WTC11 (cell line): ENCODE results near the gene CAMTA1. TPM values are rescaled to one million over a fixed set of nuclear protein-coding genes. Genes with fewer than 3 reads are reported as not detected.

Experiments used
- ATAC-seq: fragments of 200-7000 bp; cut with Tn5 transposase; 2 replicates; pipeline ENCODE4 v1.10.0; 2021; ENCODE audit warnings: mild to moderate bottlenecking, moderate library complexity
- CTCF ChIA-PET: fragments of 300-600 bp; sonication (Branson Sonifier 250); formaldehyde crosslinking; loops from one replicate; lab custom pipeline; 2021; ENCODE audit warnings: antibody characterized with exemption; lab: Charles Lee
- POLR2A ChIA-PET: fragments of 350-600 bp; sonication (Branson Sonifier 250); formaldehyde crosslinking; loops from one replicate; lab custom pipeline; 2021; ENCODE audit warnings: antibody characterized with exemption; lab: Charles Lee
- DNase-seq: peaks from one replicate; pipeline ENCODE4 v3.0.0; 2021; ENCODE audit warnings: low spot score
- H3K27ac Mint-ChIP-seq: 2 replicates; pipeline ENCODE4 v1.8.0; 2021; ENCODE audit warnings: mixed read lengths
- H3K27me3 Mint-ChIP-seq: 2 replicates; pipeline ENCODE4 v1.8.0; 2021; ENCODE audit warnings: low read depth, mild to moderate bottlenecking, moderate library complexity, mixed read lengths
- H3K36me3 Mint-ChIP-seq: 2 replicates; pipeline ENCODE4 v1.8.0; 2021; ENCODE audit warnings: mixed read lengths
- H3K4me1 Mint-ChIP-seq: 2 replicates; pipeline ENCODE4 v1.8.0; 2022; ENCODE audit warnings: mixed read lengths
- H3K4me3 Mint-ChIP-seq: 2 replicates; pipeline ENCODE4 v1.8.0; 2021; ENCODE audit warnings: mild to moderate bottlenecking, moderate library complexity, mixed read lengths
- H3K9me3 Mint-ChIP-seq: 2 replicates; pipeline ENCODE4 v1.8.0; 2021; ENCODE audit warnings: mixed read lengths
- AR ChIP-seq: fragments of 250-450 bp; sonication (Bioruptor Pico); IDR thresholded peaks from 2 replicates; pipeline ENCODE4 v1.9.0; 2021; ENCODE audit warnings: mild to moderate bottlenecking
- ATF1 ChIP-seq: sonication (generic); formaldehyde crosslinking; IDR thresholded peaks from 2 replicates; pipeline ENCODE4 v1.8.1; 2023; ENCODE audit warnings: mild to moderate bottlenecking, moderate library complexity, missing genetic modification reagents
- CREB1 ChIP-seq: sonication (generic); formaldehyde crosslinking; IDR thresholded peaks from 2 replicates; pipeline ENCODE4 v1.8.0; 2023; ENCODE audit warnings: mild to moderate bottlenecking, missing genetic modification reagents
- EMX1 ChIP-seq: fragments of 250-450 bp; sonication (Bioruptor Pico); IDR thresholded peaks from 2 replicates; pipeline ENCODE4 v1.8.0; 2021; ENCODE audit warnings: mild to moderate bottlenecking
- FOXK1 ChIP-seq: sonication (generic); formaldehyde crosslinking; IDR thresholded peaks from 2 replicates; pipeline ENCODE4 v1.8.0; 2022; ENCODE audit warnings: mild to moderate bottlenecking, moderate library complexity, missing genetic modification reagents
- GRHL2 ChIP-seq: fragments of 250-450 bp; sonication (Bioruptor Pico); IDR thresholded peaks from 2 replicates; pipeline ENCODE4 v1.8.0; 2022; ENCODE audit warnings: mild to moderate bottlenecking, moderate library complexity; ENCODE audit not compliant: insufficient replicate concordance, severe bottlenecking
- GTF2I ChIP-seq: fragments of 250-450 bp; sonication (Bioruptor Pico); conservative IDR thresholded peaks from 2 replicates; pipeline ENCODE4 v1.4.0; 2021; ENCODE audit warnings: mild to moderate bottlenecking
- HMGA2 ChIP-seq: fragments of 250-450 bp; sonication (Bioruptor Pico); IDR thresholded peaks from 2 replicates; pipeline ENCODE4 v1.4.0; 2021; ENCODE audit warnings: mild to moderate bottlenecking, moderate library complexity
- JAZF1 ChIP-seq: fragments of 250-450 bp; sonication (Bioruptor Pico); IDR thresholded peaks from 2 replicates; pipeline ENCODE4 v1.9.0; 2021; ENCODE audit warnings: moderate library complexity, mild to moderate bottlenecking, inconsistent platforms
- KAT7 ChIP-seq: sonication (generic); formaldehyde crosslinking; IDR thresholded peaks from 2 replicates; pipeline ENCODE4 v1.8.1; 2023; ENCODE audit warnings: missing genetic modification reagents, mild to moderate bottlenecking, borderline replicate concordance
- NR3C1 ChIP-seq: sonication (generic); formaldehyde crosslinking; conservative IDR thresholded peaks from 2 replicates; pipeline ENCODE4 v1.8.1; 2023; ENCODE audit warnings: low read depth, mild to moderate bottlenecking, missing genetic modification reagents
- PREB ChIP-seq: sonication (generic); formaldehyde crosslinking; IDR thresholded peaks from 2 replicates; pipeline ENCODE4 v1.8.1; 2022; ENCODE audit warnings: mild to moderate bottlenecking, missing genetic modification reagents, moderate library complexity, borderline replicate concordance
- PRRX2 ChIP-seq: fragments of 250-450 bp; sonication (Bioruptor Pico); IDR thresholded peaks from 2 replicates; pipeline ENCODE4 v1.8.0; 2021; ENCODE audit warnings: mild to moderate bottlenecking
- ZNF121 ChIP-seq: sonication (generic); formaldehyde crosslinking; IDR thresholded peaks from 2 replicates; pipeline ENCODE4 v1.8.0; 2023; ENCODE audit warnings: missing genetic modification reagents
- ZNF532 ChIP-seq: fragments of 250-450 bp; sonication (Bioruptor Pico); IDR thresholded peaks from 2 replicates; pipeline ENCODE4 v1.9.0; 2021; ENCODE audit warnings: mild to moderate bottlenecking, borderline replicate concordance
- ZNF671 ChIP-seq: fragments of 250-450 bp; sonication (Bioruptor Pico); IDR thresholded peaks from 2 replicates; pipeline ENCODE4 v1.8.0; 2021; ENCODE audit warnings: mild to moderate bottlenecking
- total RNA-seq: library from RNA; stranded (reverse); gene quantifications from 3 replicates; pipeline ENCODE4 v1.2.3, GENCODE V29; 2021
- TF ChIP-seq, protein P1 (sequence below): fragments of 250-450 bp; sonication (Bioruptor Pico); IDR thresholded peaks from 2 replicates; pipeline ENCODE4 v2.1.2; 2022; ENCODE audit warnings: mild to moderate bottlenecking, moderate library complexity
- TF ChIP-seq, protein P2 (sequence below): fragments of 250-450 bp; sonication (Bioruptor Pico); IDR thresholded peaks from 2 replicates; pipeline ENCODE4 v1.9.0; 2021; ENCODE audit warnings: moderate library complexity, mild to moderate bottlenecking, inconsistent platforms, borderline replicate concordance
- TF ChIP-seq, protein P3 (sequence below): sonication (generic); formaldehyde crosslinking; IDR thresholded peaks from 2 replicates; pipeline ENCODE4 v1.8.0; 2022; ENCODE audit warnings: mild to moderate bottlenecking, missing genetic modification reagents

Gene CAMTA1
- total RNA-seq, 1 experiment from 2014 or later: 86.4 TPM

DNA sequence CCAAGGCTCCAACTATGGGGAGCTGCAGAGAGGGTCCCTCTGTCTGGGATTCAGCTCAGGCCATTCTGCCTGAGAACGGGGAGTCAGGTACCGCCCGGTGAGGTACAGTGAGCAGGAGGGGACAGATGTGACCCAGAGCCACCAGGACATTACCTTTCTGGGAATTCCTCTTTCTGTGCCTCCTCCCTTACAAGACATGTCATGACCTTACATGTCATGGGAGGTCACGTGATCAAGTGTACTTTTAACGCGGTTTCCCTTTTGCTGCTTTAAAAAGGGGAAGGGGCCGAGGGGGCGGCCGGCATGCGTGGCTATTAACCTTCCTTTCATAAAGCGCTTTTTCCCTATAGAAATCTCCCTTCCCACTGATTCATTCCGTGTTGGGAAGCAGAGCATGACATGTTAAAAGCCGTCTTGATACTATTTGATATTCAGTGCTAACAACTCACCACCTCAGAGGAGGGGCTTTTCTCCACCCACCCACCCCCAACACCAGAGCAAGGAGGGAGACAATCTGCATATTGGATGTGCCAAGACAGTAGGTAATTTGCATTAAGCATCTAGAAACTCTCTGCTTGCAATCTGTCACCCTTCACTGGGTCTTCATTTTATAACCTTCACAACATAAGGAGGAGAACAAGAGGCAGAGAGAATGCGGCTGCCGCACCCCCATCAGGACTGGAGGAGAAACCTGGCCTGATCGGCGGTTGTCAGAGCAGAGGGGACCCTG, 872.2 kb downstream of the CAMTA1 start:
- no peak for TF ChIP-seq EMX1 (CRISPR knock-in tag)
- TF ChIP-seq AR (CRISPR knock-in tag): no peak
- no peak for TF ChIP-seq ATF1
- no peak for TF ChIP-seq HMGA2 (CRISPR knock-in tag)
- TF ChIP-seq JAZF1 (CRISPR knock-in tag): no peak
- TF ChIP-seq NR3C1 (CRISPR knock-in tag): no peak
- no peak for TF ChIP-seq PRRX2 (CRISPR knock-in tag)
- Mint-ChIP-seq H3K4me3 (no peak overlapping the region), H3K36me3 (no peaks in the 10 kb centered on the region), H3K4me1 (no peaks in the 10 kb centered on the region), H3K27me3 (no peaks in the 10 kb centered on the region; the same call in 1 of the 2 replicates), H3K27ac (no peak overlapping the region), H3K9me3 (peaks cover 9% of the 10 kb centered on the region; the same call in 1 of the 2 replicates)
- DNase-seq (no peak), ATAC-seq (no peak)
- ChIA-PET CTCF (interaction anchor here (1.0 to 2.0 kb wide), 6 partner anchors 10 to 95 kb away, joined by 3 to 9 read pairs (median 4); no protein-coding TSS in a partner anchor), POLR2A (interaction anchor here (0.6 kb wide), 1 partner anchor 886 kb away, joined by 3 read pairs; no protein-coding TSS in a partner anchor)

- H3K27ac Mint-ChIP-seq: no peak overlapping the region
- H3K4me1 Mint-ChIP-seq: no peaks in the 10 kb centered on the region
- no peaks in the 10 kb centered on the region; the same call in 1 of the 2 replicates for H3K27me3 Mint-ChIP-seq
- no peak for DNase-seq
- TF ChIP-seq, protein P1, sequence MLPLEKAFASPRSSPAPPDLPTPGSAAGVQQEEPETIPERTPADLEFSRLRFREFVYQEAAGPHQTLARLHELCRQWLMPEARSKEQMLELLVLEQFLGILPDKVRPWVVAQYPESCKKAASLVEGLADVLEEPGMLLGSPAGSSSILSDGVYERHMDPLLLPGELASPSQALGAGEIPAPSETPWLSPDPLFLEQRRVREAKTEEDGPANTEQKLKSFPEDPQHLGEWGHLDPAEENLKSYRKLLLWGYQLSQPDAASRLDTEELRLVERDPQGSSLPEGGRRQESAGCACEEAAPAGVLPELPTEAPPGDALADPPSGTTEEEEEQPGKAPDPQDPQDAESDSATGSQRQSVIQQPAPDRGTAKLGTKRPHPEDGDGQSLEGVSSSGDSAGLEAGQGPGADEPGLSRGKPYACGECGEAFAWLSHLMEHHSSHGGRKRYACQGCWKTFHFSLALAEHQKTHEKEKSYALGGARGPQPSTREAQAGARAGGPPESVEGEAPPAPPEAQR: no peak
- TF ChIP-seq EMX1 (CRISPR knock-in tag) (no peak), CREB1 (no peak), FOXK1 (CRISPR knock-in tag) (no peak), KAT7 (CRISPR knock-in tag) (no peak), GTF2I (no peak), PREB (CRISPR knock-in tag) (no peak), ZNF671 (CRISPR knock-in tag) (no peak), ZNF121 (CRISPR knock-in tag) (no peak), ZNF532 (CRISPR knock-in tag) (no peak), GRHL2 (CRISPR knock-in tag) (no peak)
- TF ChIP-seq, protein P2, sequence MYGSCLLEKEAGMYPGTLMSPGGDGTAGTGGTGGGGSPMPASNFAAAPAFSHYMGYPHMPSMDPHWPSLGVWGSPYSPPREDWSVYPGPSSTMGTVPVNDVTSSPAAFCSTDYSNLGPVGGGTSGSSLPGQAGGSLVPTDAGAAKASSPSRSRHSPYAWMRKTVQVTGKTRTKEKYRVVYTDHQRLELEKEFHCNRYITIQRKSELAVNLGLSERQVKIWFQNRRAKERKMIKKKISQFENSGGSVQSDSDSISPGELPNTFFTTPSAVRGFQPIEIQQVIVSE (CRISPR knock-in tag): no peak
- TF ChIP-seq, protein P3, sequence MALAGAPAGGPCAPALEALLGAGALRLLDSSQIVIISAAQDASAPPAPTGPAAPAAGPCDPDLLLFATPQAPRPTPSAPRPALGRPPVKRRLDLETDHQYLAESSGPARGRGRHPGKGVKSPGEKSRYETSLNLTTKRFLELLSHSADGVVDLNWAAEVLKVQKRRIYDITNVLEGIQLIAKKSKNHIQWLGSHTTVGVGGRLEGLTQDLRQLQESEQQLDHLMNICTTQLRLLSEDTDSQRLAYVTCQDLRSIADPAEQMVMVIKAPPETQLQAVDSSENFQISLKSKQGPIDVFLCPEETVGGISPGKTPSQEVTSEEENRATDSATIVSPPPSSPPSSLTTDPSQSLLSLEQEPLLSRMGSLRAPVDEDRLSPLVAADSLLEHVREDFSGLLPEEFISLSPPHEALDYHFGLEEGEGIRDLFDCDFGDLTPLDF (CRISPR knock-in tag): no peak
- TF ChIP-seq, all 79 proteins: peak for 0
- H3K36me3 Mint-ChIP-seq: no peaks in the 10 kb centered on the region
- H3K9me3 Mint-ChIP-seq: peaks cover 9% of the 10 kb centered on the region; the same call in 1 of the 2 replicates
- ChIA-PET POLR2A (no interaction called here), CTCF (interaction anchor here (1.3 to 2.0 kb wide), 3 partner anchors 9 to 12 kb away, joined by 5 to 9 read pairs (median 6); no protein-coding TSS in a partner anchor)
- H3K4me3 Mint-ChIP-seq: no peak overlapping the region
- ATAC-seq: no peak
These were observed 872.8 kb downstream of the CAMTA1 start for GRCh38 chr1:7658099-7658498.
